Hepatocyte (in vitro differentiated cells): Measurements from ENCODE around the gene CDAN1.

Experiments
- EZH2 ChIP-seq: fragments of 200-600 bp; sonication (generic); IDR thresholded peaks from 2 replicates; pipeline ENCODE4 v1.6.1; 2016; ENCODE audit warnings: antibody characterized with exemption, mild to moderate bottlenecking, borderline replicate concordance
- EZH2phosphoT487 ChIP-seq: fragments of 200-600 bp; sonication (generic); IDR thresholded peaks from one replicate; pipeline ENCODE4 v1.6.1; 2018; ENCODE audit warnings: antibody characterized with exemption, mild to moderate bottlenecking, low read depth, moderate library complexity; ENCODE audit not compliant: unreplicated experiment, severe bottlenecking
- TF ChIP-seq, protein P1 (sequence below): fragments of 200-600 bp; sonication (generic); IDR thresholded peaks from 2 replicates; pipeline ENCODE4 v1.5.1; 2016; ENCODE audit warnings: antibody characterized with exemption, mild to moderate bottlenecking; ENCODE audit not compliant: poor library complexity

DNA sequence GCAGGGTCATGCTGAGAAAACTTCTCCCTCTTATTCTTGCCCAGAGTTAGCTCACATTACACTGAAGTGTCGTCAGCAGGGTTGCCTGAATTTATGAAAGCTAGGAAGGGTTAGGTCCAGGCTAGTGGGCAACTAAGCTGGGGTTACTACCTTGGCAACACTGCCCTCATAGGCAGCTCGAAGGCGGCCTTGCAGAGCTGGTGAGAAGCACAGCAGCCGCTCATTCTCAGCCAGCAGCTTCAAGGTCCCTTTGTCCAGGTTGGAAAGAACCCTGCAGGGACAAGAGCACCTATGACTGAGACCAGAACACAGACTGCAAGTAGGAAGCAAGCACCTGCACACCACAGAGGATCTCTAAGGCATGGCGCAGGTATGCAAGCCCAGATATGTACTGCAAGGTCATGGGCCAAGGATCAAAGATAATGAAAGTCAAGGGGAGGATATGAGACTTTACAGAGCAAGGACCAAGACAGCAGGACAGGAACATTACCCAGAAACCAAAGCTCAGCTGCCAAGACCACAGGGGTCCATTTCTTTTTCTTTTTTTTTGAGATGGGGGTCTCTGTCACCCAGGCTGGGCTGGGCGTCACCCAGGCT lies 2.8 kb downstream of the CDAN1 start:
- TF ChIP-seq EZH2 (no peak), EZH2phosphoT487 (no peak)
- TF ChIP-seq, protein P1, sequence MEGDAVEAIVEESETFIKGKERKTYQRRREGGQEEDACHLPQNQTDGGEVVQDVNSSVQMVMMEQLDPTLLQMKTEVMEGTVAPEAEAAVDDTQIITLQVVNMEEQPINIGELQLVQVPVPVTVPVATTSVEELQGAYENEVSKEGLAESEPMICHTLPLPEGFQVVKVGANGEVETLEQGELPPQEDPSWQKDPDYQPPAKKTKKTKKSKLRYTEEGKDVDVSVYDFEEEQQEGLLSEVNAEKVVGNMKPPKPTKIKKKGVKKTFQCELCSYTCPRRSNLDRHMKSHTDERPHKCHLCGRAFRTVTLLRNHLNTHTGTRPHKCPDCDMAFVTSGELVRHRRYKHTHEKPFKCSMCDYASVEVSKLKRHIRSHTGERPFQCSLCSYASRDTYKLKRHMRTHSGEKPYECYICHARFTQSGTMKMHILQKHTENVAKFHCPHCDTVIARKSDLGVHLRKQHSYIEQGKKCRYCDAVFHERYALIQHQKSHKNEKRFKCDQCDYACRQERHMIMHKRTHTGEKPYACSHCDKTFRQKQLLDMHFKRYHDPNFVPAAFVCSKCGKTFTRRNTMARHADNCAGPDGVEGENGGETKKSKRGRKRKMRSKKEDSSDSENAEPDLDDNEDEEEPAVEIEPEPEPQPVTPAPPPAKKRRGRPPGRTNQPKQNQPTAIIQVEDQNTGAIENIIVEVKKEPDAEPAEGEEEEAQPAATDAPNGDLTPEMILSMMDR = no peak
